ENCODE results near the gene XCR1. TPM values are rescaled to one million over a fixed set of nuclear protein-coding genes. Genes with fewer than 3 reads are reported as not detected.

XCR1 gene
- total and polyA plus RNA-seq, 2 donors (not counting 1 experiment from before 2014, with no cell fraction given) = 0.01 TPM; not detected in 1

DNA sequence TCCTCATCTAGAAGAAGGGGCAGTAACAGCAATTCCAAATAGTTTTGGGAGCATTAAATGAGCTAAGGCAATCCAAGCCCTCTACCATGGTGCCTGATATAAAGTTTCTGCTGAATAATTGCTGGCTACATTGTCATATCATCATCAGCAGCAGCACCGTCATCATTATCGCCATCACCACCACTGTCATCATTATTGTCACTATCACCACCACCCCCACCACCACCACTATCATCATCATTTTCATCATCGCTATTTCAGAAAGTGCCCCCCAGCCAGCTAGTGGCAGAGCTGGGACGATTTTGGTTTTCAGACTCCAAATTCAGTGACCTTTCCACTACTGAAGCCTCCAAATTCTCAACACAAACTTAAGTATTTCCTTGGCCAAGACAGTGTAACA, 15.0 kb downstream of the XCR1 start:
- no peaks in the 10 kb centered on the region for H3K9me3 Mint-ChIP-seq (ENCODE audit: insufficient read depth)

More for the DNA sequence above, 15.0 kb downstream of the XCR1 start:
- ATAC-seq (ENCODE audit: low read depth) (no peak), DNase-seq (no peak)
- Mint-ChIP-seq H3K27ac (no peak overlapping the region), H3K4me3 (no peak overlapping the region), H3K27me3 (peaks cover 3% of the 10 kb centered on the region), H3K4me1 (no peaks in the 10 kb centered on the region)
- TF ChIP-seq EZH2 (IDR thresholded peaks at IDR 0.05; ENCODE audit: borderline replicate concordance, insufficient read depth, low read depth, low read length, poor library complexity, severe bottlenecking) (no peak), CTCF (IDR thresholded peaks at IDR 0.05) (no peak)
- ChIA-PET POLR2A (no interaction called here), CTCF (interaction anchor here (0.7 to 1.6 kb wide), 3 partner anchors 15 to 67 kb away, joined by 3 read pairs; no protein-coding TSS in a partner anchor)
- Histone ChIP-seq H3K4me1 (ENCODE audit: control insufficient read depth in 2 of 2, insufficient read depth in 2 of 2, low read length in 2 of 2) (no peaks in the 10 kb centered on the region), H3K9me3 (ENCODE audit: control extremely low read depth in 1 of 3, control insufficient read depth in 2 of 3, insufficient read depth in 1 of 3, low read length in 2 of 3) (no peaks in the 10 kb centered on the region), H3K4me2 (replicated peaks; ENCODE audit: low read depth, low read length, poor library complexity, severe bottlenecking) (no peak overlapping the region), H3K9ac (ENCODE audit: low read length) (no peak overlapping the region), H3K79me2 (ENCODE audit: control insufficient read depth, insufficient read depth, low read length) (no peaks in the 10 kb centered on the region), H3K27ac (ENCODE audit: low read length in 2 of 2) (no peak overlapping the region), H3K27me3 (replicated peaks in 1 of 4; ENCODE audit: control extremely low read depth in 1 of 4, control insufficient read depth in 3 of 4, insufficient read depth in 4 of 4, low read length in 3 of 4) (peaks cover 0 to 5% (median 2%) of the 10 kb centered on the region in 4 experiments), H3K4me3 (ENCODE audit: control extremely low read depth in 1 of 5, extremely low read depth in 1 of 5, insufficient read depth in 1 of 5, low read depth in 2 of 5, low read length in 4 of 5) (no peak overlapping the region), H2AFZ (ENCODE audit: insufficient read depth, low read depth, low read length, poor library complexity, severe bottlenecking) (no peak overlapping the region), H4K20me1 (ENCODE audit: control insufficient read depth, insufficient read depth, low read length, poor library complexity, severe bottlenecking) (no peaks in the 10 kb centered on the region), H3K36me3 (replicated peaks in 1 of 2; ENCODE audit: control extremely low read depth in 1 of 2, control insufficient read depth in 1 of 2, extremely low read depth in 1 of 2, insufficient read depth in 2 of 2, low read length in 1 of 2) (no peaks in the 10 kb centered on the region)
- intact Hi-C loops (cut with micrococcal nuclease) = no loop called here
- WGBS (ENCODE audit: insufficient coverage) = 100% methylated on average over 2 of the region's 4 CpGs

Data from B cell (primary cell).